Skin of body (tissue), 2 donors: Measurements from ENCODE around the gene HSD17B14. TPM values are rescaled to one million over a fixed set of nuclear protein-coding genes. Genes with fewer than 3 reads are reported as not detected.
A peak's percentile ranks its signal among the peaks of the same experiment; 100 is the strongest.
"Not testable (repeated sequence)": the region's sequence is repeated elsewhere in the genome, so short reads cannot be mapped to it uniquely, and the experiment has no call there.

Experiments
- DNase-seq: peaks from one replicate; lab custom pipeline; 2025; lab: John Stamatoyannopoulos, UW
- total RNA-seq: library from RNA; depleted of rRNA; stranded (reverse); fragments of >200 nt; gene quantifications from one replicate; pipeline ENCODE4 v1.2.3, GENCODE V29; 2014

Gene HSD17B14
- total RNA-seq = 3.4 TPM

GRCh38 chr19:48836089-48837017, at the start of gene HSD17B14:
Gene HSD17B14, minus strand, starts transcription at chr19:48836491. Its CDS starts 80 bp downstream, at chr19:48836411.
- no peak for DNase-seq

GRCh38 chr19:48883726-48884125, 47.4 kb upstream of the HSD17B14 start:
- DNase-seq = no peak

GRCh38 chr19:48881741-48882657, 45.7 kb upstream of the HSD17B14 start:
- no peak for DNase-seq

- DNase-seq = not testable (repeated sequence)
Observed at GRCh38 chr19:48879696-48880095, 43.4 kb upstream of the HSD17B14 start.

- DNase-seq = no peak
Observed at GRCh38 chr19:48879025-48879637, 42.8 kb upstream of the HSD17B14 start.

- no peak for DNase-seq
Observed at GRCh38 chr19:48878196-48879024, 42.1 kb upstream of the HSD17B14 start.

- DNase-seq = no peak
Observed at GRCh38 chr19:48877855-48878195, 41.5 kb upstream of the HSD17B14 start.

- DNase-seq = not testable (repeated sequence)
Observed at GRCh38 chr19:48876043-48876981, 40.0 kb upstream of the HSD17B14 start.

- no peak for DNase-seq
Observed at GRCh38 chr19:48874303-48875135, 38.2 kb upstream of the HSD17B14 start.

GRCh38 chr19:48873476-48874302, 37.4 kb upstream of the HSD17B14 start:
- peak; percentile 35 for DNase-seq

GRCh38 chr19:48872884-48873475, 36.7 kb upstream of the HSD17B14 start:
- peak; percentile 94 for DNase-seq

GRCh38 chr19:48872182-48872883, 36.0 kb upstream of the HSD17B14 start, which contains the start of gene PPP1R15A:
Gene PPP1R15A, plus strand, starts transcription at chr19:48872421. Its CDS starts 813 bp downstream, at chr19:48873234.
- DNase-seq = peak; percentile 98

GRCh38 chr19:48871471-48872181, 35.3 kb upstream of the HSD17B14 start:
- not testable (repeated sequence) for DNase-seq

GRCh38 chr19:48870048-48870447, 33.8 kb upstream of the HSD17B14 start:
- no peak for DNase-seq

GRCh38 chr19:48868114-48868886, 32.0 kb upstream of the HSD17B14 start, which contains the start of gene PLEKHA4:
Gene PLEKHA4, minus strand, starts transcription at chr19:48868617. Its CDS starts 997 bp downstream, at chr19:48867620.
- no peak for DNase-seq
